NCI-H1694 (cell line): ENCODE measurements around the gene SLIT3.

Experiments used
- DNase-seq: peaks from one replicate; lab custom pipeline; 2025; lab: John Stamatoyannopoulos, UW

The SLIT3 gene

DNA sequence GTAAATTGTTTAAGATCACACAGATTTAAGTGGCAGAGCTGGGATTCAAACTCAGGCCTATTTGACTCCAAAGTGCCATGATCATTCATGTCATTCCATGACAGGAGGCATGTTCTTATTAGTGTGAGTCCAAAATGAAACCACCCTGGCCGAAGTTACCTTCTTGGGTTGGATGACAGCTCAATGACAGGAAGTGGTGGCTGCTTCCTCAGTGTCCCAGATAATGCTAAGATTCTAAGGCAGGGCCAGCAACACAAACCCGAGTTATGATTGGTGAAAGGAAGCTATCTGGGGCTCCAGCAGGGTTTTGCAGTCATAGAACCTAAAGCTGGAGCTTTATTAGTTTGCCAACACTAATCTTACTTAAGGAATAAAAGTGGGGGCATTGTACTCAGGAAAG, 340.4 kb downstream of the SLIT3 start:
- DNase-seq = no peak

DNA sequence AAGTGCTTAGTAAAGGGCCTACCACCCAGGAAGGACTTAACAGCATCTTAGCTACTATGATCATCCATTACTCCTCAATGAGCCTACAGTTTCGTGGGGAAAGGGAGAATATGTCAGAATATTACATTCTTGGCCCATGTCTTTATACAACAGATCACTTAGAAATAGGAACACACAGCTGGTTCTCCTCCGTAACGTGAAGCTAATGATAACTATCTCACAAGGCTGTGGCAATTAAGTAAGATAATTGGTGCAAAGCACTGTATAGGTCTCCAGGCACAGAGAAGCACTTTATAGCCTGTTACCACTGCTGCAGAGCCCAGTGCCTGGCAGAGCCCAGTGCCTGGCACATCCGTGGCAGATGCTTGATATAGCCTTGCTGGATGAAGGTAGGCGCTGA, 347.6 kb downstream of the SLIT3 start:
- DNase-seq = no peak

GRCh38 chr5:168952196-168952595, 348.7 kb downstream of the SLIT3 start:
- DNase-seq = no peak

- no peak for DNase-seq
Measured at GRCh38 chr5:168951769-168952168, 349.2 kb downstream of the SLIT3 start.

GRCh38 chr5:168951356-168951755, 349.6 kb downstream of the SLIT3 start:
- no peak for DNase-seq

GRCh38 chr5:168950241-168950951, 350.5 kb downstream of the SLIT3 start:
- DNase-seq = no peak

DNA sequence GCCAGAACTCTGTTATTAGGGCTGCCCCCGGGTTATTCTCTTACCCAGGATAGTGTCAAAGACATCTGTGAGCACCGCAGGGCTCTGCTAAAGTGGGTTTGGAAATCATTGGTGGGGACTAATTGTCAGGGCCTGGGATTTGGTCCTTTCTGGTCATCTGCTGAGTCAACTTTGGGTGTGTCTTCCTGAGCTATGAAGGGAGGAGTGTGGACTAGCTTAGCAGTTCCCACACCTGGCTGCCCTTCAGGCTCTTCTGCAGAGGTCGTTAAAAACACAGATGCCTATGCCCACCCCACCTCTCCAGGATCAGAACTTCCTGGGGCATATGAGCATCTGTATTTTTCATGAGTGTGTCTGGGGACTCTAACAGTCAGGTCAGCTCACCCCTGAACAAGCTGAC, 352.2 kb downstream of the SLIT3 start:
- no peak for DNase-seq

GRCh38 chr5:168947212-168947868, 353.6 kb downstream of the SLIT3 start:
- peak; percentile 32 for DNase-seq

DNA sequence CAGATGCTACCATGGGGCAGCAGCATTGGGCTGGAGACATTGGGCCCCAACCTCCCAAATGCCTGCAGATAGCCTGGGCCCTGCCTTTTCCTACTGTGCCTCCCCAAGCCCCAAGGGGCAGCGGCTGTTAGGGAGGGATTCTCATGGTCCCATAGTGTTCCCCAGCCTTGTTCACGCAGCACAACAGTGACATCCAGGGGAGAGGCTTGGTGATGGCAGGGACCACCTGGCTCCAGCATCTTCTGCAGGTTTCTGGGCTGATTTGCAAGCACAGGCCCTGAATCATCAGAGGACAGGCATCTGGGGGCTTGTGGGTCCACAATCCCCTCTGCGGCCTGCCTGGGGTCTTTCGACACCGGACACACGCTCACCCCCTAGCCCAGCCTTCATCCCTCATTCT, 354.6 kb downstream of the SLIT3 start:
- DNase-seq = peak; percentile 17

- DNase-seq = no peak
Measured at GRCh38 chr5:168944004-168944403, 356.9 kb downstream of the SLIT3 start.

- DNase-seq = no peak
Measured at GRCh38 chr5:168943091-168943884, 357.7 kb downstream of the SLIT3 start.

GRCh38 chr5:168941901-168942300, 359.0 kb downstream of the SLIT3 start:
- no peak for DNase-seq

DNA sequence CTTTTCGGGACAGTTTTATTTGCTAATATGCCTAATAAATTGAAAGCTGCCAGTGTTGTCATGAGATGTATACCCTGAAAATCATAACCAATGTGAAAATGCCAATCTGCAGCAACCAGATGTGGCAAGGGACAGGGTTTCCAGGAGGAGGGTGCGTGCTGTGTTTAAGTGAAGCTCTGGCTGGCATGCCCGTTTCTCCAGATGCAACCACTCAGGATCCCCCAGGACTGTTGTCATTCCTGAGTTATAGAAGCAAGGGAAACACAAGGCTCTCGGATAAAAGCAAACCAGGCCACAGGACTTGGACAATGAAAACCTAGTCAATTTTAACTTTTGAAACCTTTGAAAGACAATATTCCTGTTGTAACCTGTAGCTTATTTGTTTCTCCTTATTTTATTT, 360.2 kb downstream of the SLIT3 start:
- no peak for DNase-seq

GRCh38 chr5:168939887-168940544, 360.9 kb downstream of the SLIT3 start:
- no peak for DNase-seq

DNA sequence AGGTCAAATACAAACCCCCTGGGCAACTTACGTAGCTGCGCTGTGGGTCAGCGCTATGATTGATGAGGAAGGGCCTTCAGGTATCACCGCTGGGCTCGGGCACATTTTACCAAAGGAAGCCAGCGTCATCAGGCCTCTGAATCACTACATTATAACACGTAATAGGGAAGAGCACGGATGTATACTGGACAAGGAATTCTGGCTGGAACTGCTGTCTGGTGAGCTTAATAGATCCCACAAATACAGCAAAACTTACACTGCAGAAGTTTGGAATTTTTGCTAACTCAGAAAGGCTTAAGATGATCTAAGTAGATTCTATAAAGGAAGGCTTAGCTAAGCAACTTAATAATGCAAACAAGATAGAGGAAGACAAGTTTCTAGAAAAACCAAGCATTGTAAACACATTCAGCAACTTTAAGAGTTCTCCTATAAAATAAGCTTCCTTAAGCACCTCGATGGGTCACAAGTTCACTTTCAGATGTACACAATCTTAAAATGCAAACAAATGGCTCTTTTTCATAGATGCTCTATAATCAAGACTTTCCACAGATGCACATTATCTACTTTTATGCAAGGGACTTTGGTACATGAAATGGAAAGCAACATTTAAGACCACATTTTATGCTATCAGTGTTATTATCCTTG, 361.7 kb downstream of the SLIT3 start:
- DNase-seq = no peak

DNA sequence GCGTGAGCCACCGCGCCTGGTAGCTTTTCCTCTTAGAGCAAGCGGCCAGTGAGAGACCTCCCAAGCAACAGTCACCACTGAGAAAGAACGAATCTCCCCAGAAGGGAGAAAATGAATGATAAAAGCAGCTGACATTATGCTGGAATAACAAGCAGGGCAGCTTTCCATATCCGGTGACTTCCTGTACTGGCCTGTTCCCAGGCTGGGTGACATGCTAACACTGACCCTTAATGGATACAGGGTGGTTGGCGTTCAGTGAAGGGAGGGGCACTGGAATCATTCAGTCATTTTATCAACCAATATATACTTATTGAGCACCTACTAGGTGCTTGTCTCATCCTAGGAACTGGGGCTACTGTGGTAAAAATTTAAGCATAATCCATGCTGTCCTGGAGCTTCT, 364.4 kb downstream of the SLIT3 start:
- no peak for DNase-seq

- no peak for DNase-seq
Measured at GRCh38 chr5:168935183-168935582, 365.8 kb downstream of the SLIT3 start.

- DNase-seq = no peak
Measured at GRCh38 chr5:168934169-168934568, 366.8 kb downstream of the SLIT3 start.

- DNase-seq = no peak
Measured at GRCh38 chr5:168932400-168933189, 368.3 kb downstream of the SLIT3 start.

DNA sequence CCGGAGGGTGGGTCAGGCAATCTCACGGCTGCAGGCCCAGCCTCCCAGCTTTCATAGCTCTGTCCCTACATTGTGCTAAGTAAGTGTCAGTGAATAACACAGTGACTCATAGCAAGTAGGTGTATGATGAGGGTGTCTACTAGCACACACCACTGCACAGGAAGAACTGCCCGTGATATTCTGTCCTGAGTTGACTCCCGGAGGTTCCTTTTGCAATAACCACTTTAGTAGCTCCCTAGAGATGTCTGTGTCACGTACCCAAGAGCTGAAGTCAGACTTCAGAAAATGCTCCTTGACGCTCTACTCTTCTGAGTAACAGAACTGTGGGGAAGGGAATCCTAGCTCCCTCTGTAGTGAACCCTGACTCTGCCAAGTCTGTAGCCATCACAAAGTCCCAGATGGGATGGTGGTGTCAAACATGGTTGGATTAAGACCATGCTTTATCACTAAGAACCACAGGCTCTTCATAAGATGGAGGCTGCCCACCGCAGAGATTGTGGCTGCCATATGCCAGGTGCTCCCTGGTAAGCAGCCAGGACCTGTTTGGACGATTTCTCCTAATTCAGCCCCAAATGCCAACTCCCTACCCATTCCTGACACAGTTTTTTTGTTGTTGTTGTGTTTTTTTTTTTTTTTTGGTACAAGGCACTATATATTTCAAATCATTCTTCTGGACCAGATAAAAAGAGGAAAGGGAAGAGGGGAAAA, 369.1 kb downstream of the SLIT3 start:
- DNase-seq = no peak

DNA sequence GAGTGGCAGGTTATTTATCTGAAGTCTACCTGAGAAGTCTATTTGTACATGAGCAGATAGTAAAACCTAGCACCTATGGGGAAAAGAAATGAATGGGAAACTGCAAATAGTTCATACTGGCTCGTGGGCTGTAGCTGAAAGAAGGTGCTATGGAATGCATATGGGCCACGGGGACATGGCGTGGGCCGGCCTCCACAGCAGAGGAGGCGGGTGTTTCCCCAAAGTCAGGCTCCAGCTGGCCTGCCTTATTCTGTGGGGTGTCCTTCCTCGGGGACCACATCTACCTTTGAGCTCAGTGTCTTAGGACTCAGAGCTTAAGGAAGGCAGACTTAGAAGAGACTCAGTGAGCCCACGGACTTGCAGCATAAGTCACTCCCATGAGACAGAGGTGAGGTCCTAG, 371.3 kb downstream of the SLIT3 start:
- no peak for DNase-seq
